Activated T-cell treated with anti-CD3 and anti-CD28 coated beads, Interleukin-2, amount 50 U/mL, for 24 hours (primary cell): ENCODE data around the gene LRFN4.

ENCODE experiments used
- DNase-seq: peaks from one replicate; pipeline ENCODE4 v3.0.0-alpha.2; 2020
- H3K27ac Mint-ChIP-seq: 2 replicates; pipeline ENCODE4 v1.8.0; 2020; ENCODE audit warnings: mild to moderate bottlenecking, mixed read lengths
- H3K27me3 Mint-ChIP-seq: 2 replicates; pipeline ENCODE4 v1.8.0; 2020; ENCODE audit warnings: mixed read lengths
- H3K36me3 Mint-ChIP-seq: 2 replicates; pipeline ENCODE4 v1.8.0; 2020; ENCODE audit warnings: low read depth, mixed read lengths
- H3K4me1 Mint-ChIP-seq: 2 replicates; pipeline ENCODE4 v1.8.0; 2020; ENCODE audit warnings: low read depth, mixed read lengths
- H3K4me3 Mint-ChIP-seq: 2 replicates; pipeline ENCODE4 v1.8.0; 2020; ENCODE audit warnings: mild to moderate bottlenecking, moderate library complexity, mixed read lengths
- H3K9me3 Mint-ChIP-seq: 2 replicates; pipeline ENCODE4 v1.8.0; 2020; ENCODE audit warnings: mixed read lengths

Gene LRFN4

GRCh38 chr11:66901964-66902390 lies 45.1 kb downstream of the LRFN4 start:
- H3K27me3 Mint-ChIP-seq, result no peaks in the 10 kb centered on the region
- H3K27ac Mint-ChIP-seq, result no peak overlapping the region
- no peaks in the 10 kb centered on the region for H3K9me3 Mint-ChIP-seq
- DNase-seq, result no peak
- no peak overlapping the region for H3K4me3 Mint-ChIP-seq
- H3K4me1 Mint-ChIP-seq, result no peaks in the 10 kb centered on the region
- H3K36me3 Mint-ChIP-seq, result no peaks in the 10 kb centered on the region

- Mint-ChIP-seq H3K27me3 (no peaks in the 10 kb centered on the region), H3K27ac (no peak overlapping the region), H3K4me3 (no peak overlapping the region), H3K36me3 (no peaks in the 10 kb centered on the region), H3K4me1 (no peaks in the 10 kb centered on the region), H3K9me3 (no peaks in the 10 kb centered on the region)
- no peak for DNase-seq
These were observed 45.8 kb downstream of the LRFN4 start for GRCh38 chr11:66902486-66903177.

- Mint-ChIP-seq H3K36me3 (no peaks in the 10 kb centered on the region), H3K4me1 (no peaks in the 10 kb centered on the region), H3K4me3 (no peak overlapping the region), H3K27me3 (no peaks in the 10 kb centered on the region), H3K9me3 (no peaks in the 10 kb centered on the region), H3K27ac (no peak overlapping the region)
- DNase-seq, result no peak
These were observed 47.2 kb downstream of the LRFN4 start for GRCh38 chr11:66904055-66904454.

- Mint-ChIP-seq H3K36me3 (no peaks in the 10 kb centered on the region), H3K4me1 (no peaks in the 10 kb centered on the region), H3K4me3 (no peak overlapping the region), H3K9me3 (no peaks in the 10 kb centered on the region), H3K27ac (no peak overlapping the region), H3K27me3 (no peaks in the 10 kb centered on the region)
- DNase-seq, result no peak
These were observed 47.7 kb downstream of the LRFN4 start for GRCh38 chr11:66904561-66904960.

- H3K4me1 Mint-ChIP-seq, result no peaks in the 10 kb centered on the region
- no peaks in the 10 kb centered on the region for H3K27me3 Mint-ChIP-seq
- H3K4me3 Mint-ChIP-seq, result no peak overlapping the region
These were observed 48.2 kb downstream of the LRFN4 start for GRCh38 chr11:66904981-66905521.

GRCh38 chr11:66905631-66906030 lies 48.8 kb downstream of the LRFN4 start:
- Mint-ChIP-seq H3K27me3 (no peaks in the 10 kb centered on the region), H3K9me3 (no peaks in the 10 kb centered on the region), H3K36me3 (no peaks in the 10 kb centered on the region), H3K4me3 (no peak overlapping the region), H3K27ac (no peak overlapping the region), H3K4me1 (no peaks in the 10 kb centered on the region)
- no peak for DNase-seq

More at GRCh38 chr11:66904981-66905521, 48.2 kb downstream of the LRFN4 start:
- no peaks in the 10 kb centered on the region for H3K9me3 Mint-ChIP-seq
- no peak for DNase-seq
- no peak overlapping the region for H3K27ac Mint-ChIP-seq
- no peaks in the 10 kb centered on the region for H3K36me3 Mint-ChIP-seq

GRCh38 chr11:66906061-66906733 lies 49.3 kb downstream of the LRFN4 start:
- Mint-ChIP-seq H3K4me1 (no peaks in the 10 kb centered on the region), H3K4me3 (no peak overlapping the region), H3K9me3 (no peaks in the 10 kb centered on the region), H3K27me3 (no peaks in the 10 kb centered on the region), H3K27ac (no peak overlapping the region), H3K36me3 (no peaks in the 10 kb centered on the region)
- DNase-seq, result no peak

- H3K36me3 Mint-ChIP-seq, result no peaks in the 10 kb centered on the region
- no peak overlapping the region for H3K4me3 Mint-ChIP-seq
- no peaks in the 10 kb centered on the region for H3K27me3 Mint-ChIP-seq
- DNase-seq, result no peak
- no peaks in the 10 kb centered on the region for H3K9me3 Mint-ChIP-seq
- no peak overlapping the region for H3K27ac Mint-ChIP-seq
- H3K4me1 Mint-ChIP-seq, result no peaks in the 10 kb centered on the region
These were observed 51.1 kb downstream of the LRFN4 start for GRCh38 chr11:66907751-66908630.

- Mint-ChIP-seq H3K9me3 (no peaks in the 10 kb centered on the region), H3K4me1 (no peaks in the 10 kb centered on the region), H3K4me3 (no peak overlapping the region), H3K36me3 (no peaks in the 10 kb centered on the region), H3K27ac (no peak overlapping the region), H3K27me3 (no peaks in the 10 kb centered on the region)
- no peak for DNase-seq
These were observed 52.3 kb downstream of the LRFN4 start for GRCh38 chr11:66909181-66909580.

- Mint-ChIP-seq H3K27me3 (no peaks in the 10 kb centered on the region), H3K9me3 (no peaks in the 10 kb centered on the region), H3K27ac (no peak overlapping the region), H3K4me3 (no peak overlapping the region), H3K4me1 (no peaks in the 10 kb centered on the region), H3K36me3 (no peaks in the 10 kb centered on the region)
- no peak for DNase-seq
These were observed 53.2 kb downstream of the LRFN4 start for GRCh38 chr11:66910016-66910415.
